Measurements from ENCODE around the gene ZNF417. TPM values are rescaled to one million over a fixed set of nuclear protein-coding genes. Genes with fewer than 3 reads are reported as not detected.
A peak's percentile ranks its signal among the peaks of the same experiment; 100 is the strongest.

ZNF417 gene
- total and polyA plus RNA-seq, 2 of the 8 experiments (the other 6 are each of a cell fraction or from before 2014, with no cell fraction given) = 5.4 to 19.2 TPM

DNA sequence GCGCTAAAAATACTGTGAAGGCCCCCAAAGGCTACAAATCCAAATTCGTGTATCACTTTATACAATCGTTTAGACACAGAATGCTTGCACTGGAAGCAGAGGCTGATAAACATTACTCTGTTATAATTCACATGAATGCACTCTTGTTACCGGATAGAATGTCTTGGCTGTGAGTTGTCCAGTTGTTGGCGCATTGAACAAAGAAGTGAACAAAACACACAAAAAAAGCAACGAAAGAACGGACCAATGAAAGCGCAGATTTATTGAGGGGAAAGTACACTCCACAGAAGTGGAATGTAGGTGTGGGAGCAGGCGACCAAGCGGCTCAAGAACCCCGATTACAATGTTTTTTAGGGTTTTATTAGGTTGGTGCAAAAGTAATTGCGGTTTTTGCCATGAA lies 19.3 kb upstream of the ZNF417 start:
- peaks cover 4 to 36% of the 10 kb centered on the region in 2 experiments for H3K79me2 ChIP-seq (ENCODE audit: control insufficient read depth in 1 of 2, insufficient read depth in 2 of 2, low read length in 2 of 2)
- peaks cover 0 to 6% (median 3%) of the 10 kb centered on the region in 4 experiments; a peak in 4 of 7 replicates for H3K4me1 ChIP-seq (replicated peaks in 1 of 4; ENCODE audit: control insufficient read depth in 3 of 4, insufficient read depth in 4 of 4, low read length in 3 of 4)
- no peak overlapping the region for H3K4ac ChIP-seq (replicated peaks; ENCODE audit: insufficient read length, low read depth, low read length)
- ChIA-PET POLR2A (ENCODE audit: partially characterized antibody) (interaction anchor here (0.7 to 4.4 kb wide), 27 partner anchors 10 to 268 kb away, joined by 3 to 35 read pairs (median 5); partner anchors contain the start of genes ZNF135, ZNF256, ZNF274 and ZNF329), CTCF (ENCODE audit: partially characterized antibody) (interaction anchor here (1.8 kb wide), 1 partner anchor 19 kb away, joined by 5 read pairs; the partner anchor contains the start of gene ZNF417)
- H3K23me2 ChIP-seq (ENCODE audit: low read depth, low read length) = peaks cover 5% of the 10 kb centered on the region
- peaks cover 10% of the 10 kb centered on the region for H3K79me1 ChIP-seq (ENCODE audit: low read depth, low read length)
- TF ChIP-seq KDM4A (IDR thresholded peaks at IDR 0.05; ENCODE audit: low read depth, low read length, severe bottlenecking) (no peak), SUZ12 (IDR thresholded peaks at IDR 0.05; ENCODE audit: low read length) (no peak), FOSL1 (IDR thresholded peaks at IDR 0.05; ENCODE audit: insufficient read depth, low read depth, low read length) (no peak), TAF7 (optimal IDR thresholded peaks at IDR 0.05; ENCODE audit: borderline replicate concordance, low read depth, low read length) (no peak), RXRA (IDR thresholded peaks at IDR 0.05; ENCODE audit: insufficient read depth, low read depth, low read length) (no peak), BACH1 (IDR thresholded peaks at IDR 0.05; ENCODE audit: low read length) (no peak)
- H3K4me3 ChIP-seq (ENCODE audit: extremely low read depth in 1 of 4, insufficient read depth in 2 of 4, low read depth in 3 of 4, low read length in 4 of 4) = peak overlapping the region in 1 of 4 experiments; percentile 94; a peak in 2 of 8 replicates
- H3K56ac ChIP-seq (replicated peaks; ENCODE audit: insufficient read length, low read depth, low read length) = no peak overlapping the region
- no peak overlapping the region for H2AFZ ChIP-seq (ENCODE audit: low read length)
- no peak overlapping the region for H3K23ac ChIP-seq (ENCODE audit: insufficient read length)
- no peak overlapping the region for H2BK20ac ChIP-seq (ENCODE audit: low read length)
- FAIRE-seq = peak; percentile 62
- DNase-seq (ENCODE audit: low read depth in 1 of 2, low spot score in 2 of 2) = no peak
- H3K9ac ChIP-seq (replicated peaks in 1 of 4; ENCODE audit: extremely low read depth in 1 of 4, low read depth in 3 of 4, low read length in 3 of 4) = no peak overlapping the region
- no peak overlapping the region for H4K5ac ChIP-seq (ENCODE audit: insufficient read length, low read depth, low read length)
- H3K18ac ChIP-seq (ENCODE audit: extremely low read depth, low read length) = no peak overlapping the region
- H4K20me1 ChIP-seq (replicated peaks in 1 of 2; ENCODE audit: control insufficient read depth in 1 of 2, insufficient read depth in 2 of 2, low read length in 2 of 2) = no peaks in the 10 kb centered on the region
- no peak overlapping the region for H2AK5ac ChIP-seq (ENCODE audit: low read depth, low read length)
- H4K91ac ChIP-seq (replicated peaks; ENCODE audit: insufficient read length, low read length) = no peak overlapping the region
- no peak overlapping the region for H3K14ac ChIP-seq (ENCODE audit: insufficient read length)
- no peak overlapping the region for H4K8ac ChIP-seq (ENCODE audit: extremely low read depth, insufficient read depth, low read length)
- H3K27ac ChIP-seq (ENCODE audit: low read depth, low read length) = no peak overlapping the region; the same call in 1 of the 2 replicates
- 88% methylated on average over 12 of the region's 12 CpGs; no CpG with 5 or more reads in 1 of the 2 experiments for WGBS, 2 experiments (ENCODE audit: extremely low coverage in 1 of 2, insufficient coverage in 1 of 2, insufficient read length in 1 of 2, insufficient replicate concordance in 2 of 2, low coverage in 1 of 2, low lambda C conversion rate in 2 of 2, missing lambda C conversion rate in 1 of 2)
- peak overlapping the region; percentile 17 to 95; a peak in 2 of 4 replicates for H3K4me2 ChIP-seq (ENCODE audit: insufficient read depth in 1 of 2, low read depth in 2 of 2, low read length in 2 of 2)
- no peak overlapping the region for H2BK5ac ChIP-seq (ENCODE audit: low read depth, low read length)
- peaks cover 6 to 31% (median 16%) of the 10 kb centered on the region in 4 experiments; a peak in 6 of 8 replicates for H3K36me3 ChIP-seq (ENCODE audit: control insufficient read depth in 2 of 4, insufficient read depth in 4 of 4, low read length in 3 of 4)
- H3K27me3 ChIP-seq (replicated peaks in 1 of 4; ENCODE audit: control insufficient read depth in 3 of 4, extremely low read depth in 1 of 4, insufficient read depth in 3 of 4, low read length in 3 of 4) = no peaks in the 10 kb centered on the region
- H3K9me3 ChIP-seq (ENCODE audit: insufficient read depth in 2 of 2, low read depth in 1 of 2, low read length in 1 of 2) = 0 out of 4 replicates have a peak, but pooled peaks cover 0 to 3% of the 10 kb centered on the region in 2 experiments
- H2BK120ac ChIP-seq (replicated peaks; ENCODE audit: low read depth, low read length) = no peak overlapping the region
- H2BK12ac ChIP-seq (ENCODE audit: low read depth, low read length) = no peak overlapping the region
- H2BK15ac ChIP-seq (ENCODE audit: low read length) = no peak overlapping the region
